Liver (tissue), 3 donors: ENCODE results near the gene TXNRD2.

Experiments
- CTCF ChIP-seq: fragments of 150-350 bp; IDR thresholded peaks from 2 replicates; pipeline ENCODE4 v1.5.1; 2017; ENCODE audit warnings: improper control_type of control experiment, low read depth, low read length; ENCODE audit not compliant: missing input control
- GABPA ChIP-seq, 2 donors: IDR thresholded peaks in 1 of 2; conservative IDR thresholded peaks in 1 of 2; 2 replicates each; pipeline ENCODE4 v1.6.1; 2016; ENCODE audit warnings: antibody characterized with exemption in 2 of 2, mild to moderate bottlenecking in 1 of 2, moderate library complexity in 1 of 2
- MAX ChIP-seq: IDR thresholded peaks from 2 replicates; pipeline ENCODE4 v1.6.1; 2016; ENCODE audit warnings: antibody characterized with exemption
- RAD21 ChIP-seq, 2 donors: IDR thresholded peaks; 2 replicates each; pipeline ENCODE4 v1.6.1; 2016; ENCODE audit warnings: antibody characterized with exemption in 2 of 2, mild to moderate bottlenecking in 2 of 2
- RXRA ChIP-seq, 2 donors: IDR thresholded peaks; 2 replicates each; pipeline ENCODE4 v1.6.1; 2017 to 2018; ENCODE audit warnings: antibody characterized with exemption in 2 of 2, mild to moderate bottlenecking in 1 of 2
- donor health status: healthy.
- donor health status: healthy.

GRCh38 chr22:19986011-19986409 lies 44.4 kb upstream of the TXNRD2 start:
- TF ChIP-seq RAD21 (IDR thresholded peaks at IDR 0.05), result no peak
- TF ChIP-seq CTCF, result no peak
- TF ChIP-seq RXRA (IDR thresholded peaks at IDR 0.05), result no peak
- TF ChIP-seq GABPA (IDR thresholded peaks at IDR 0.05 in 1 of 2, conservative IDR thresholded peaks at IDR 0.05 in 1 of 2), result no peak
- no peak for TF ChIP-seq MAX
